Stimulated activated CD4-positive, alpha-beta T cell treated with anti-CD3 and anti-CD28 coated beads, TNF-alpha, amount 100 ng/mL, for 24 hours (primary cell): ENCODE data around the gene TMEM250.

ENCODE experiments used
- DNase-seq, 3 experiments: peaks; one replicate each; pipeline ENCODE4 v3.0.0-alpha.2; 2020; ENCODE audit warnings: low read depth in 3 of 3

Gene TMEM250

DNA sequence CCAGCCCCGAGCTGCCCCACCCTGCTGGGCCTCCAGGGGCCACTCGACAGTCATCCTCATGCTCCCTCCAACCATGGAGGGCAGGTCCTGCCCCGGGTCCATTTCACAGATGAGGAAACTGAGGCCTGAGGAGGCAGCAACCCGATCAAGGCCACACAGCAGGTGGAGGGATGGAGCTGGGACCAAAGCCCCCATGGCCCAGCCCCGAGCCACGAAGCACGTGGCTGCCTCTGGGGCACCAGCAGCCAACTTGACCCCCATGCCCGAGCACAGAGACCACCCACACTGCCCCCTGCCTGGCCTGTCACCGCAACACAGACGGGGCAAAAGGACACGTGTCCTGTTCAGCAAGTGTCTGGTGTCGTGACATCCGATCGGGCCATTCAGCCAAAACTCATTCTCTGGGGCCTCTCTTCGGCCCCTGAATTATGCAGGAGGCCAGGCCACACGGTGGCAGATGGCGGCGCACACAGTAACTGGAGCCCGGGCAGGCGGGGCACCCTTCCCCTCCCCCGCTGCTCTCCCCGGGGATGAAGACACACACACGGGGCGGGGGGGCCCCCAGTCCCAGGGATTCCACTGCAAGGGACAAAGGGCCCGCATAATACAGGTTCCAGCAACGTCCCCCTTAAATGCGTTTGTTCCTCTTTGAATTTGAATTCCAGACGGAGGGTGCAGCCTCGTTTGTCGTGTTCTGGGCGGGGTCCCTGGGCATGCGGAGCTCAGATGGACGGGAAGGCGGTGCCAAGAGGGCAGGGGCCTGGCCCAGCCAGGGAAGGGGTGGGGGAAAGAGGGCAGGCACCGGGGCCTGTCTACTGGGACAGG is 29.4 kb upstream of the TMEM250 start:
- no peak for DNase-seq

DNA sequence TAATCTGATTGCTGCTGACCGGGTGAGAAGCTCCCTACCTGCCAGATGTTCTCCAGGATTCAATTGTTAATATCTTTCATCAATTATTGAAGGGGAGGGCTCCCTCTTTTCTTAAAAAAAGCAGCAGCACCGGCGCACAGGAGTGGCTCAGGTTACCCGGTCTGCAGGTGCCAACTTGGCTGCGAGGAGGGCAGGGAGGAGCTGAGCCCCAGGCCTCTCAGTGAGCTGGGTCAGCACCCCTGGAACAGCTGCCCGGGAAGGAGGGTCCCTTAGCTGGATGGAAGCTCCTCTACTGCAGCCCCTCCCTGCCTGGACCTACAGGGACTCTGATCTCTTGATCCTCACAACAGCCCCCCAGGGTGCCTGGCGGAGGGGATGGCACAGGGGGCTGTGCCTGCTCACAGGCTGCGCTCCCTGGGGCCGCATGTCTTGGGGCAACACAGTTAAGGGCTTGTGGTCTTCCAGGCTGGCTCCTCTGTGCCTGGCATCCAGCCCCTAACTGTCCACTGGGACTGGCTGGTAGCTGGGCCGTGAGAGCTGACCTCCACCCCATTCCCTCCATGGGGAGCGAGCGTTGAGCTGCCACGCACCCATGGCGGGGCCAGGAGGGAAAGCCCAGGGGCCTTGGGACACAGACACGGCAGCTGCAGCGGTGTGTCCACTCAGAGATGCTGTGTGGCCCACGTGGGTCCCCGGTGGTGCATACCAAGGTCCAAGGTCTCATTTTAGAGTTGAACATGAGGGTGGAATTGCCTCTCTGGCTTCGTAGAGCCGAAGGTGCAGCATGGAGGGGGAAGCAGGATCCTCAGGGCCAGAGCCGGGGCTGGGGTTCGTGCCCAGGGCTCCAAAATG is 28.6 kb upstream of the TMEM250 start:
- no peak for DNase-seq

DNA sequence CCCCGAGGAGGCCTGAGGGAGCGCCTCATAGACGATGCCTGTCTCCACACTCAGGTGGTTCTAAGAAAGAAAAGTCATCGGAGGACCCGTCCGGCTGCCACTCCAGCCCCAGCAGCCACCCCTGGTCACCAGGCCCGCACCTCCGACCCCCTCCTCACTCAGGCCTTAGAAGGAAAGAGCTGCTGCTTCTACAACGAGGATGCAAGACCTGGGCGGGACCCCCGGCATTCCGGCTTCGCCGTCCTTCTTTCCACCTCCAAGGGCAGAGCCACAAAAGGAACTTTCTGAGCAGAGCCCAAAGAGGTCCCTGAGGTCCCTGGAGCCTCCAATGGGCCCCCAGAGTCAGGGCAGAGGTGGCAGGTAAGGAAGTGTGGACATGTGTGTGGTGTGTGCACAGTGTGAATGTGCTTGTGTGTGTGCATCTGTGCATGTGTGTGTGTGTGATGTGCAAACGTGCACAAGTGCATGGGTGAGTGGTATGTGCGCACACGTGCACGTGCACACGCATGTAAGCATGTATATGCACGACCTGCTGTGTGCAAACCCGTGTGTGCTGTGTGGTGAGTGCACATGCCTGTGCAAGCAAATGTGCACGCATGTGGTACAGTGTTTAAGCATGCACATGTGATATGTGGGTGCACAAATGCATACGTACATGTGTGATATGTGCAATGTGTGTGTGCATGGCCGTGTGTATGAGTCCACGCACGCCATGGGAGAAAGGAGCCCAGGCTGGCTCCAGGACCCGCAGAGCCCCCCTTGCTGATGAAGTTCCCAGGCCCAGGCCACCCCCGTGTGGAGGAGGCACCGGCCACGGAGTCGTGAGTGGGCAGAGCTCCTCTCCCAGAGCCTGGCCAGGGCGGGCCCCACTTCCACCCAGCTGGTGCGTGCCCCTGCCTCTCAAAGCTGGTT is 27.7 kb upstream of the TMEM250 start:
- DNase-seq = no peak

DNA sequence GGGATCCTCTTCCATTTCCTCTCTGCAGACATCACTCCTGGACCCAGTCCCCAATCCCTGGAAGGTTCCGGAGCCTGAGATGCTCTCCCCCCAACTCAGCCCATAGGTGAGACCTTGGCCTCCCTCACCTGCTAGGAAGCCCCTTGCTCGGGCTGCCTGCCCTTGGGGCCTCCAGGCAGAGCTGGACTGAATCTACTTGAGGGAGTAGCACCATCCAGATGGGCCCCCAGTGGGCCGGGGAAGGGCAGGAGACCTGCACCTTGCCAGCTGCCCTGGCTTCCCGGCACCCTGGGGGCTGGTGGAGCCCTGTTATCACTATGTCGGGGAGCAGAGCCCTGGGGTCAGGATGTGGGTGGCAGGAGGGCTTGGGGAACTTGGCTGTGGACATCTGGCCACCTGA is 26.9 kb upstream of the TMEM250 start:
- DNase-seq = no peak

DNA sequence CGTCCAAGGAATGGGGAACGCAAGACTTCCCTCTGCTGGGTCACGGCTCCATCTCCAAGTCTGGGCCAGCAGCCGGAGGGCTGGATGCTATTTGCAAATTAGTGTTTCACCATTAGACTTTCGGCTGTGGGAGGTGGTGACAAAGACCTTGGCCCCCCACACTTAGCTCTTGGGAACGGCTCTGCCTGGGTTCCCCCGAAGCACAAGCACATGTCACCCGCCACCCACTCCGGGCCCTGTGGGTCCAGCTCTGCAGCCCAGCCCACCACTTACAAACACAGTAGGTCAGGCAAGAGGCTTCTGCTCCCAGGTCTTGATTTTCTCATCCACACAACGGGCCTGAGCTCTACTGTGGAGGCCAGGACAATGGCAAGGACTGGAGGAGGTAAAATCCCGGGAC is 25.8 kb upstream of the TMEM250 start:
- DNase-seq = no peak

DNA sequence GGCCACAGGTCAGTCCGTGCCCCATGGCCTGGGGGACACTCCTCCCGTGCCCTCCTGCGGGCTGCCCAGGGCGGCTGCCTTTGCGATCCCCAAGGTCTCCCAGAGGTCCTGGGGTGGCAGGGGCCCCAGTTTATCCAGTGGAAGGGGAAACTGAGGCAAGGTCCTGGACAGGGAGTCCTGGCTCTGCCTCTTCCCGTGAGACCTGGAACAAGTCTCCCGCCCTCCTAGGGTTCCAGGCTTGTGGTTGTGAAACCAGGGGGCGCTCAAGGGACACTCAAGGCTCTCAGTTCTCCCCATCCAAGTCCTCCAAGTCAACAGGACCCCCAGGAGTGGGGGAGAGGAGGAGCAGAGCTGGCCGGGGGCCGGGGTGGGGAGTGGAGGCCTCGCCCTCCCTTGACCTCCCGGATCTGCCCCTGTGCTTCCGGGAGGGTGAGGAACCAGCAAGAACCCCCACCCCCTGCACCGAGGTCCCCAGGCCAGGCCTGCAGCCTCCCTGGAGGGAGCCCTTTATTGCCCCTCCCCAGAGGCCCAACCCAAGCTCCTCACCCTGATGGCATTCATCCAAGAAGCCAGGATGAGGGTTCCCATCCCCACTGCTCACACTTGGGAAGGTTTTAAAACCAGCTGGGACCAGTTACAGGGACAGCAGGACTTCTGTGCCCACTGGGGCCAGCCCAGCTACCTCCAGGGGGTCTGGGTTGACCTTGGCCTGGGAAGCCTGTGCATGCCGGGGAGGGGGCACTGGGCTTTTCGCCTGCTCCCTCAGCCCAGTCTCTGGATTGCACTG is 24.7 kb upstream of the TMEM250 start:
- no peak for DNase-seq

DNA sequence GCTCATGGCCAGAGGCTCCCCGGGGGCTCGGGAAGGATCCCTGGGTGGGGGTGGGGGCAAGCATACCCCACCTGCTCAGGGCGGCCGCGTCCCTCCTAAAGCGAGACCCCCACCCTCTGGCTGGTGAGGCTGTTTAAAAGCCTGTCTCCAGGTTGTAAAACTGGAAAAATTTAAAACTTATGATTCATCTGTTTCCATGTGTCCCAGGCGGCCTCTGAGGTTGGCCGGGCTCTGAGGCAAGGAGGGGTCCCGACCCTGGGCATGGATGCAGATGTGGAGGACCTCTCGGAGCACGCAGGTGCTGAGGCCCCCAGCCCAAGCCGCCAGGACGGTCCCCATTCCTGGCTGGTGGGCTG is 24.2 kb upstream of the TMEM250 start:
- no peak for DNase-seq

DNA sequence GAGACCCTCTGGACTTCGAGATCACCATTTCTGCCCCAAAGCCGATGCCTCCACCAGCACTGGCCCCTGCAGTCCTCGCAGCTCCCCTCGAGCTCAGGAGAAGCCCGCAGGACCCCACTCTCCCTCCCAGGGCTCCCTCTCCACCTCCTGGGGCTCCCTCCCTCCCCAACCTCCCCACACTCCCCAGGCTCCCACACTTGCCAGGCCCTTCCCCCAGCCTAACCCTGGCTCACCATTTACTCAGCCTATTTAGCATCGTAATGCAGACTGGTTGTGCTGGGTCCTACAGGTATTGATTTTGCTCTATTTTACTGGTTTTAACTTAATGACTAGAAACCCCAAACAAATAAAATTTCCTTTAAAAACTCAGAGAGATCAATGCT is 23.7 kb upstream of the TMEM250 start:
- no peak for DNase-seq

DNA sequence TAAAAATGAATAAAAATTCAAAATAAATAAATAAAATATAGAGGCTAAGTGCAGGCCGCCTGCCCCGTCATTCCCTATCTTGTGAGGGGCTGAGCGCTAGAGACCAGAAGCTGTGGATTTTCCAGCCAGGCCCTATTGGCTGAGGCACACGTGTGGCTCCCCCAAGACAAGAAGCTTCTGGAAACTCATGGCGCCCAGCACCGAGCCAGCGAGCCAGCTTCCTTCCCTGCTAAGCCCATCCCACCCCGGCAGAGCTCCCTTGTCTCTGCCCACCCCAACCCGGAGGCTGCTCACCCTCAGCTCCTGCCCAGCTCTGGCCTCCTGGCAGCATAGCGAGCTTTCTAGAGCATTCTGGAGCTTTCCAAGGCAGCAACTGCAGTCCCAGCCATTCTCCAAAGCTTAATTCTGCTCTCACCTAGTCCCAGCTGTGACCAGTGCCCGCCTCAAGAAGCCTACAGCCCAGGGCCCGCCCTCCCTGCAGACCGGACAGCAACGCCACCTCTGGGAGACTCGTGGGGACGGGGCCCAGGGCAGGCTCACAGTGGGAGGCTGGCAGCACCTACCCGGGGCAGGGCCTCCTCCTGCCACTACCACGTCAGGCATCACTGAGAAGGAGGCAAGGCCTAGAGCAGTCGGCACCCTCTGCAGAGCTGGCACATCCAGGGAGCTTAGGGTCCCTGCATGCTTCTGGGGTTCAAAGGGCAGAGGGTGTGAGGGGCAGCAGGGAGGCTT is 23.2 kb upstream of the TMEM250 start:
- DNase-seq = no peak

DNA sequence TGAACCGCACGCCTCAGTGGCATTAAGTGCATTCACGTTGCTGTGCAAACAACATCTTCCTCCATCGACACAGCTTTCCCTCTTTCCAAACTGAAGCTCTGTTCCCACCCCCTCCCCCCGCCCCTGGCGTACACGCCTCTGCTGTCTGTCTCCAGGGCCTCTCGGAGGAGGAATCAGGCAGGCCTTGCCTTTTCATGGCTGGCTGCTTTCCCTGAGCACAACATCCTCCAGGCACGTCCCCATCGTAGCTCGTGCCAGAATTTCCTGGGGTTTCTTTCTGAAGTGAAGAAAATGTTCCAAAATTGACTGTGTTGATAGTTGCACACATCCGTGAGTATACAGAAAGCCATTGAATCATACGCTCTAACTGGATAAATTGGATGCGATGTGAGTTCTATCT is 22.3 kb upstream of the TMEM250 start:
- no peak for DNase-seq

DNA sequence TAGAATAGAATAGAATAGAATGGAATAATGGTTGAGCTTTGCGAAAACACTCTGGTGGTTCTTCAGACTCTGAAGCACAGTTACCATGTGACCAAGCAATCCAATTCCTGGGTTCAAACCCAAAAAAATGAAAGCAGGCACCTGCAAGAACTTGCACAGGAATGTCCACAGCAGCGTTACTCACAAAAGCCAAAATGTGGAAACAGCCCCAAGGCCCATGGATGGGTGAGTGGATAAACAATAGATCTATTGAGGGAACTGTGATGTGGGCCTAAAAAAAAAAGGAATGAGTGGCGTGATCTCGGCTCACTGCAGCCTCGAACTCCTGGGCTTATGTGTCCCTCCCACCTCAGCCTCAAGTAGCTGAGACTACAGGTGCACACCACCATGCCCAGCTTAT is 21.4 kb upstream of the TMEM250 start:
- DNase-seq = no peak

DNA sequence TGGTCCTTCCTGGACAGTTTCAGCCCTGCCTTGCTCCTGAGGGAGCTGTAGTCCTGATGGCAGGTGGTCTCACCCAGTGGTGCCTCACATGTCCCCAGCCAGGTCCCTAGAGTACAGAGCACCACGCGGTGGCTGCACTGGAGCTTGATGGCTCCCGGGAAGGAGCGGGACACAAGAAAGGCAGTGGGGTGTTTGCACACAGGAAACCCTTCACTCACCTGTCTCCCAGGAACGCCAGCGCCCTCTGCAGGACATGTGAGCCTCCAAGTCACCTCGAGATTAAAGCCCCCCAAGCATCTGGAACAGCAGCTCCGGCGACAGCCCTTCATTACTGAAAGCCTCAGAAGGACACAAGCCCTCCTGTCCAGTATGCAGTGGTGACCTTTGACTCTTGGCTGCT is 19.9 kb upstream of the TMEM250 start:
- DNase-seq = peak in 1 of 3 experiments; percentile 40

DNA sequence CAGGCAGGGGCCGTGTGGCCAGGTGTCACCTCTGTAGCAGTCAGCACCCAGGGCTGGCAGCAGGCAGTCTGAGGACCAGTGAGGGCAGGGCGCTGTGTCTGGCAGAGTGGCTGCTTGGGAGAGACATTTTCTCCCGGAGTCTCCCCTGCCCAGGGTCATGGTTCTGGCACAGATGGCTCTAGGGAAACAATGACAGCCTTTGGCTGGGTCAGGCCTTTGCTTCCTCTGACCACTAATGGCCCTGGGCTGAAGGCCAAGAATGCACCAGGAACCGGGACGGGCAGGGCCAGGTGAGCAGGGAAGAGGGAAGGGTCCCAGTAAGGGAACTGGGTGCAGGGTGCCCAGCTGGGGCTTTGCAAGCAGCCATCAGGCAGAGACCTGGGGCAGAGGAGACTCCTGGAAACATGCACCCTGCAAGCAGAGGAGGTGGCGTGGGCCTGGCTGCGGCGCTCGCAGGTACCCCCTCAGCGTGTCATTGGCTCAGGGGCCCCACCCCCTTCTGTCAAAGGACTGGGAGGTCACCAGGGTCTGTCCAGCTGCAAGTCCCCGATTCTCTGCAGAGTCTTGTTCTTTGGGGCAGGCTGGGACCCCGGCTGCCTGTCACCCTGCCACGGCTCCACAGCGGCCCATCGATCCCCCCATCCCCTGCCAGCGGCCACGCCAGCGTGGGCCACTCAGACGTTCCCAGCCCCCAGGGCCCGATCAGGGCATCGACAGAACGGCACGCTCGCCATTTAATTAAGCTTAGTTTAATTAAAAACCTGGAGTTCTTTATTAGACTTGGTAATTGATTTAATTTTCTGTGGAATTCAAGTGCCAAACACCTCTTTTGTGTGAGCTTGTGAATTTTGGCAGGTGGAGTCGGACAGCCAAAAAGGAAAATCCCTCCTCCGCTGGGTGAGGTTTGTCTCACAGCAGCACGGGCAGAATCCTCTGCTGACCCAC is 18.9 kb upstream of the TMEM250 start:
- no peak for DNase-seq

DNA sequence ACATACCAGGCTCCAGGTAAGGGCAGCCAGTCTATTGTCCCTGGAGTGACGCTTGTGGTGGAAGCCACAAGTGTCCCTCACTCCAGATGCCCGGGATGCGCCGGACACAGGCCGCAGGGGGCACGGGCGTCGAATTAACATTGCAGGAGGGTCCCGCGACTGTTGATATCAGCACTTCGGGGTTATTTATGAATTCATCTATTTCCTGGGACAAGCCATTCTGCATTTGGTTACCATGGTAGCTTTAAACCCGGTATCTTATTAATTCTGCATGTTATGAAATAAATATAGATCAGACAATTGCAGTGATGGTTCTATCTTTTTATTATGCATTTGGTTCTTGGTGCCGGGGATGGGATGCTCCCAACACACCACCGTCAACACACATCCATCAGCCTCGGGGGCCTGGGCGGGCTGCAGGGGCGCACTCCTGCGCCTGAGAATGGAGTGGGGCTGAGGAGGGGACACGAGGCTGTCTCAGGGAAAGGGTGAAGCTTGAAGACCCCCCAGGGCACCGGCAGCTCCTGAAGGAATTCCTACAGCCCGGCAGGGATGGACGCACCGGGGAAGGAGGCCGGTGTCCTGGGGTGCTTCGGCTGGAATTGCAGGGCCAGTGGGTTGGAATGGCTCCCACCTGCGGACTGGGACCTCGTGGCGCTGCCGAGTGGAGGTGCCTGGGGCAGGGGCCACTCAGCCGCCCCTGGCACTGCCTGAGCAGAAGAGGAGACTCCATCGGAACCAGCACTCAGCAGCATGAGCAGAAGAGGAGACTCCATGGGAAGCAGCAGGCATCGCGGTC is 17.7 kb upstream of the TMEM250 start:
- DNase-seq = no peak

DNA sequence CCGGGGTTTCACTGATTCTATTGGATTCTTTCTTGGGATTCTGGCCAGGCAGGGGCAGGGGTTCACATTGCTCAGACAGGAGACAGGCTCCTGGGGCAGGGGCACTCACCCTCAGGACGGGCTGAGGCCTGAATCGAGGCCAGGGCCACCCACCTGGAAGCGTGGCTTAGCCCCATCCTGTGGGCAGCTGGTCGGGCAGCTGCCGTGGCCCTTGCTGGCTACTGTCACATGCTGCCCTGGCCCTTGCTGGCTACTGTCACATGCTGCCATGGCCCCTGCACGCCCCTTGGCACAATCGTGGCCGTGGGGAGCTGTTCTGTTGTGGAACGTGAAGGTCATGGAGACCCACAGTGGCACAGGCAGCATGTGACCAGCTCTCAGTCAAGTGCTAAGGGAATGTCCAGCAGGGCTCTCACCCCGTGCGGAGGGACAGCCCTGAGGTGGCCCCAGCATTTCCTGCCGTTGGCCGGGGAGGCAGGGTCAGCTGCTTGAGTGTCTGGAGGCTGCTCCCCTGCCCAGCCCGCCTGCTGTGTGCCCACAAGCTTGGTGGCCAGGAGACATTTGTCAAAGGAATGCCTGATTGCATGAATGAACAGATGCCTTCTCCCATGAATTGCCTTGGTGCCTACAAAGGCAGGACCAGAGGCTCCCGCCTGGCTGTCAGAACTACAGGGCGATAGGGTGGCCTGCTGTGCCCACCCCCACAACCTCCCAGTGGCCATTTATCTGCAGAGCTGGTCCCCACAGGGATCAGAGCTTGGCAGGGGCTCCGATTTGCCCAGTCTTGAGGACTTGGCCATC is 16.9 kb upstream of the TMEM250 start:
- no peak for DNase-seq

DNA sequence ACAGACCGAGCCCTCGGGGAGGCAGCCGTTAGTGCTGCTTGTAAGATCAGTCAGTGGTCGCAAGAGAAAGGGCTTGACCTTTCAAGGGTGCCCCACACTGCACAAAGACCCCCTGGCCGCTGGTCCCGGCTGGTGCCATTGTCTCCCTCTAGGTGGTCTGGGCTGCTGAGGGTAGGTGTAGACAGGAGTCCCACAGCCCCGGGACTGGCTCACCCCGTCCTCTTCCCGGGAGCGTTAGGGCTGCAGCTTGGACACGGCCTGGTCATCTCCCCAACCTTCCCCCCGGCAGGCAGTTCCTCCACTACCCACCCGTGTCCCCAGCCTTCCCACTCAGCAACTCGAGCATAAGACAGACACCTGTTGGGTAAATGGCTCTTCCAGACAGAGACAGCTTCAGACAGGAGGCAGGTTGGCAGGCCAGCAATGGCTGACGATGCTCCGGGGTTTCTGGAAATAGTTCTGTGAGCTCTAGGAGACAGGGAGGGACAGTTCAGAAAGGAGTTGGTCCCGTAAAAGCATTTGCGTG is 15.3 kb upstream of the TMEM250 start:
- DNase-seq = no peak

DNA sequence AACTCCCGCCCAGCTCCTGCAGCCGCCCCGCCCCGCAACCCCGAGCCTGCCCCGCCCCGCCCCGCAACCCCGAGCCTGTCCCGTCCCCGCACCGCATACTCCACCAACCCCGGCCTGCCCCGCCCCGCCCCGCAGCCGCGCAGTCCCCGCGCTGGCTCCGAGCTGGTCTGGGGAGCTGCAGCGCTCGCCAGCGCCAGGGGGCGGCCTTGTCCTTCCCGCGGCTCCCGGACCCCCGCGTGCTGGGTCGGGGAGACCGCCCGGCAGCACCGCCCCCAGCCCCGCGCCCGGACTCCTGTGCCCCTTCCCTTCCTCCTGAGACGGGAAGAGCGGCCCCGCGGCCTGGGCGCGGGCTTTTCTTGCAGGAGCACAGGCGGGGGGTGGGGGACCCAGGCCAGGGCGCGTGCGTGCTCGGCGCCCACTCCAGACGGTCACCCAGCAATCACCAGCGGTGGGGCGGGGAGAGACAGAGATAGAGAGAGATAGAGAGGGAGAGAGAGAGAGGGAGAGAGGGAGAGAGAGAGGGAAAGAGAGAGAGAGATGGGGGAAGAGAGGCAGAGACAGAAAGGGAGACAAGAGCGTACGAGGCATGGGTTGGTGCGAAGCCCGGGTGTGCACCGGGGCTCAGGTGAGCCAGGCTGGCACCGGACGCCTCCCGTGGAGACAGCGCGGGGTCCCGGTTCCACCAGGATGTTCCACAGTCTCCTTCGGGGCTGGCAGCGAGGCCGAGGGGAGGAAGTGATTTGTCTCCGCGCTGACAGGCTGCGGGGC is 14.7 kb upstream of the TMEM250 start:
- DNase-seq = no peak
